Gastrocnemius medialis (tissue), 4 donors: ENCODE measurements around the gene DMRT1.

ENCODE experiments used
- POLR2A ChIP-seq, 2 donors: fragments of 450-650 bp; IDR thresholded peaks; one replicate each; pipeline ENCODE4 v1.6.1; 2017; ENCODE audit warnings: antibody characterized with exemption in 2 of 2, mild to moderate bottlenecking in 2 of 2, moderate library complexity in 2 of 2
- TF ChIP-seq, protein P1 (sequence below), 5 experiments: fragments of 450-650 bp in 3 of 5; fragments of 200-600 bp in 2 of 5; sonication (generic) in 2 of 5; IDR thresholded peaks in 4 of 5; conservative IDR thresholded peaks in 1 of 5; 1 replicate in 4 of 5; 2 replicates in 1 of 5; pipeline ENCODE4 v1.5.1; 2016 to 2019; ENCODE audit warnings: antibody characterized with exemption in 5 of 5, mild to moderate bottlenecking in 3 of 5, moderate library complexity in 3 of 5

DNA sequence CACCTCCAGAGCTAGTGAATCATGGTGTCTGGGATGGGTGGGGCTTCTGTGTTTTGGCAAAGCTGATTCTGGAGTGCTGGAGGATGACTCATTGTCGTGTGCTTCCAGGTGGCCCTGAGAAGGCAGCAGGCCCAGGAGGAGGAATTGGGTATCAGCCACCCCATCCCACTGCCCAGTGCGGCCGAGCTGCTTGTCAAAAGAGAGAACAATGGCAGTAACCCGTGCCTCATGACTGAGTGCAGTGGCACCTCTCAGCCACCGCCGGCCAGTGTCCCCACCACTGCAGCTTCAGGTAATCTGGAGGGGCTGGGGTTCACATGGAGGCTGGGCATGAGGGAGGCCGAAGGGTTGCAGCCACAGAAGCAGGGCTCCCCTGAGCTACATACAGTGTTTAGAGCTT is 5.4 kb downstream of the DMRT1 start:
- TF ChIP-seq, protein P1, sequence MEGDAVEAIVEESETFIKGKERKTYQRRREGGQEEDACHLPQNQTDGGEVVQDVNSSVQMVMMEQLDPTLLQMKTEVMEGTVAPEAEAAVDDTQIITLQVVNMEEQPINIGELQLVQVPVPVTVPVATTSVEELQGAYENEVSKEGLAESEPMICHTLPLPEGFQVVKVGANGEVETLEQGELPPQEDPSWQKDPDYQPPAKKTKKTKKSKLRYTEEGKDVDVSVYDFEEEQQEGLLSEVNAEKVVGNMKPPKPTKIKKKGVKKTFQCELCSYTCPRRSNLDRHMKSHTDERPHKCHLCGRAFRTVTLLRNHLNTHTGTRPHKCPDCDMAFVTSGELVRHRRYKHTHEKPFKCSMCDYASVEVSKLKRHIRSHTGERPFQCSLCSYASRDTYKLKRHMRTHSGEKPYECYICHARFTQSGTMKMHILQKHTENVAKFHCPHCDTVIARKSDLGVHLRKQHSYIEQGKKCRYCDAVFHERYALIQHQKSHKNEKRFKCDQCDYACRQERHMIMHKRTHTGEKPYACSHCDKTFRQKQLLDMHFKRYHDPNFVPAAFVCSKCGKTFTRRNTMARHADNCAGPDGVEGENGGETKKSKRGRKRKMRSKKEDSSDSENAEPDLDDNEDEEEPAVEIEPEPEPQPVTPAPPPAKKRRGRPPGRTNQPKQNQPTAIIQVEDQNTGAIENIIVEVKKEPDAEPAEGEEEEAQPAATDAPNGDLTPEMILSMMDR (IDR thresholded peaks at IDR 0.05 in 4 of 5, conservative IDR thresholded peaks at IDR 0.05 in 1 of 5), result no peak
- TF ChIP-seq POLR2A (IDR thresholded peaks at IDR 0.05), result no peak
